ENCODE data around the gene ARL6IP6.

Gene ARL6IP6

DNA sequence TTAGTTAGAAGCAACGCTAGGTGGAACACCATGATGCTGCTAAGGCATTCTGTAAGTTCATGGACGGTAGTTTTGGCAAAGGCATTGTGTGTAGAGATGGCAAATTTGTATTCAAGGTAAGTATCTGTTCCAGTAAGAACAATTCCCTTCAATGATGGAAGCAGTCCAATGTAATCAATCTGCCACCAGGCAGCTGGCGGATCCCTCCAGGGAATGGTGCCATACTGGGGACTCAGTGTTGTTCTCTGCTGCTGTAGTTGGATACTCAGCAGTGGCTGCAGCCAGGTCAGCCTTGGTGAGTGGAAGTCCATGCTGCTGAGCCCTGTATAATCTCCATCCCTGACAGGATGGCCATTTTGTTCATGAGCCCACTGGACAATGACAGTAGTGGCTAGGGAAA, 62.8 kb downstream of the ARL6IP6 start:
- H3K4me1 ChIP-seq (ENCODE audit: insufficient read depth, low read length): no peaks in the 10 kb centered on the region
- H2AFZ ChIP-seq (ENCODE audit: low read depth, low read length): no peak overlapping the region
- H3K4me3 ChIP-seq (ENCODE audit: low read length): no peak overlapping the region
- peaks cover 3% of the 10 kb centered on the region for H3K27me3 ChIP-seq (ENCODE audit: insufficient read depth, low read length)
- H3K36me3 ChIP-seq (ENCODE audit: insufficient read depth, low read length): no peaks in the 10 kb centered on the region
- H3K9me3 ChIP-seq (ENCODE audit: low read length): no peaks in the 10 kb centered on the region

DNA sequence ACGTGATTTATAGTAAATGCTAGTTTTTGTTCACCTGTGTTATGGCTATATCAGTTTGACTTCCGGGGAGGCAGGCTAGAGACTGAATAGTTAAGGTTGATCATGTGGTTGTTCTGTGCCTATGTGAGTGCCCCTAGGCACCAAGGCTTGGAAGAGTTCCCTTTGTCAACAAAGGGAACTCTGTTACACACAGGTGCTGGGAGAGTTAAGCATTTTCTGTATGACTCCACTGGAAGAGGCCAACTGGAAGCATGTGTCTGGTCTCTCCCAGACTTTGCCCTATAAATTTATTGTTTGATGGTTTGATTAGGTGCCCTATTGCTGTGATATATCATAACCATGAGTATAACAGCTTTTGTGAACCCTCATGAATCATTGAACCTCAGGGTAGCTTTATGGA, 63.8 kb downstream of the ARL6IP6 start:
- no peak overlapping the region for H2AFZ ChIP-seq (ENCODE audit: low read depth, low read length)
- no peaks in the 10 kb centered on the region for H3K36me3 ChIP-seq (ENCODE audit: insufficient read depth, low read length)
- H3K4me1 ChIP-seq (ENCODE audit: insufficient read depth, low read length): no peaks in the 10 kb centered on the region
- peaks cover 2% of the 10 kb centered on the region for H3K9me3 ChIP-seq (ENCODE audit: low read length)
- H3K27me3 ChIP-seq (ENCODE audit: insufficient read depth, low read length): peaks cover 3% of the 10 kb centered on the region
- no peak overlapping the region for H3K4me3 ChIP-seq (ENCODE audit: low read length)

DNA sequence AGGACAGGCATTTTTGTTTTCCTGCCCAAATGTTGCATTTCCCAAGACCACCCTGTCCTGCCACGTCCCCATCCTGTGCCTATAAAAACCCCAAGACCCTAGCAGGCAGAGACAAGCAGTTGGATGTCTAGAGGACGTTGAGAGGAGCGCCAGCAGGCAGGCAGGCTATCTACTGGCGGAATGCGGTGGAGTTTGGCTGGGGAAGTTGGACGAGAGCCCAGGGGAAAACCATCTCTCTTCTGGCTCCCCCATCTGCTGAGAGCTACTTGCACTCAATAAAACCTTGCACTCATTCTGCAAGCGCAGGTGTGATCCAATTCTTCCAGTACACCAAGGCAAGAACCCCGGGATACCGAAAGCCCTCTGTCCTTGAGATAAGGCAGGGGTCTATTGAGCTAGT, 72.5 kb downstream of the ARL6IP6 start:
- no peaks in the 10 kb centered on the region for H3K36me3 ChIP-seq (ENCODE audit: insufficient read depth, low read length)
- H2AFZ ChIP-seq (ENCODE audit: low read depth, low read length): no peak overlapping the region
- no peaks in the 10 kb centered on the region for H3K27me3 ChIP-seq (ENCODE audit: insufficient read depth, low read length)
- no peaks in the 10 kb centered on the region for H3K4me1 ChIP-seq (ENCODE audit: insufficient read depth, low read length)
- peaks cover 2% of the 10 kb centered on the region for H3K9me3 ChIP-seq (ENCODE audit: low read length)
- H3K4me3 ChIP-seq (ENCODE audit: low read length): no peak overlapping the region

DNA sequence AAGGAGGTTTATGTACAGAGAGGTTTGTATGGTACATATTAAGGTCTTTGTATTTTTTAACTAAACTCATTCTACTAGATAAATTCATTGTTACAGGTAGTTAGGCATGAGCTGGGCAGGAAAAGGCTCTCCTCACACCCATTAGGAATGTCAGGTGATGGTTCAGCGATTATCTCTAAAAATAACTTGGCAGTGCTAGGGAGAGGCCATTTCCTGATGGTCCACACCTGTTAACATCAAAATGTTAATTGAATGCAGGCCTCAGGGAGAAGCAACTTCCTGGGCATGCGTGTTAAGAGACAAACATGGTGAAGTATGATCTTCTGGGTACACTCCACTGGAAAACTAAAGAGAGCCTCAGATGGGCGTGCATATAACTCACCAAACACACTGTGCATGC, 73.6 kb downstream of the ARL6IP6 start:
- no peaks in the 10 kb centered on the region for H3K4me1 ChIP-seq (ENCODE audit: insufficient read depth, low read length)
- no peaks in the 10 kb centered on the region for H3K36me3 ChIP-seq (ENCODE audit: insufficient read depth, low read length)
- H3K4me3 ChIP-seq (ENCODE audit: low read length): no peak overlapping the region
- no peak overlapping the region for H2AFZ ChIP-seq (ENCODE audit: low read depth, low read length)
- H3K9me3 ChIP-seq (ENCODE audit: low read length): no peaks in the 10 kb centered on the region
- H3K27me3 ChIP-seq (ENCODE audit: insufficient read depth, low read length): no peaks in the 10 kb centered on the region

DNA sequence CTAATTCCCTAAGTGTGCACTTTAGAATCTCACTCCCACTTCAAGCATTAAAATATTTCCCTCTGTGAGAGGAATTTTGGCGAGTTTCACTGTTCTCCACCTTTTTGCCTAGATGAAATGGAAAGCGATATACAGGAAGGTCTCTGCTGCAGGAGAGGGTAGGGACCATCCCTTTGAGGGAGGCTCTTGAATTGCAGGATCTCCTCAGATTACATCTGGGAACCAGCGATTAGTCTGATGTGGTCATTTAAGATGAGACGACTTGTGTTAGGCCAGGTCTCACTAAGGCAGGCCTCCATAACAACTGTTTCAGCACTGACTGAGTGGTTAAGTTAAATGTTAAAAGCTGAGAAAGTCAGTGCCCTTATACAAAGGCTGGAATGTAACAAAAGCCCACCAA, 74.6 kb downstream of the ARL6IP6 start:
- no peaks in the 10 kb centered on the region for H3K9me3 ChIP-seq (ENCODE audit: low read length)
- no peaks in the 10 kb centered on the region for H3K4me1 ChIP-seq (ENCODE audit: insufficient read depth, low read length)
- no peak overlapping the region for H3K4me3 ChIP-seq (ENCODE audit: low read length)
- no peaks in the 10 kb centered on the region for H3K36me3 ChIP-seq (ENCODE audit: insufficient read depth, low read length)
- no peak overlapping the region for H2AFZ ChIP-seq (ENCODE audit: low read depth, low read length)
- H3K27me3 ChIP-seq (ENCODE audit: insufficient read depth, low read length): no peaks in the 10 kb centered on the region

DNA sequence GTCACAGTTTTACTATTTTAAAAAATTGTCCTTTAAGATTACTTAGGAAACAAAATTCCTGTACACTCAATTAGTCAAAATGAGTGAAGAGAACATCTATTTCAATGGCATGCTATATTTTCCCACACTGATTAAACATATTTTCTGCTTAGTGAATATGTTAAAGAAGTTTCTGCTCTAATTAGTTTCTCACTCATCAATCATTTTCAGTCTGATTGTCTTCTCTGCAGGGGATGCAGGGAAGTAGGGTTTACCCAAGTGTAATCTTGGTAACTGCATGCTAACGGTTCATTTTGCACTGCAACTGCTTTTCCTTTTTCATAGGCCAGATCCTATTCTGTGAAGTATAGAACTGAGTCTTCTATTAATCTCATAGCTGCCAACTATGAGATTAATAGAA, 78.5 kb downstream of the ARL6IP6 start:
- Histone ChIP-seq H3K27me3 (ENCODE audit: insufficient read depth, low read length) (no peaks in the 10 kb centered on the region), H3K9me3 (ENCODE audit: low read length) (no peaks in the 10 kb centered on the region), H3K4me3 (ENCODE audit: low read length) (no peak overlapping the region), H3K4me1 (ENCODE audit: insufficient read depth, low read length) (no peaks in the 10 kb centered on the region), H2AFZ (ENCODE audit: low read depth, low read length) (no peak overlapping the region), H3K36me3 (ENCODE audit: insufficient read depth, low read length) (no peaks in the 10 kb centered on the region)

DNA sequence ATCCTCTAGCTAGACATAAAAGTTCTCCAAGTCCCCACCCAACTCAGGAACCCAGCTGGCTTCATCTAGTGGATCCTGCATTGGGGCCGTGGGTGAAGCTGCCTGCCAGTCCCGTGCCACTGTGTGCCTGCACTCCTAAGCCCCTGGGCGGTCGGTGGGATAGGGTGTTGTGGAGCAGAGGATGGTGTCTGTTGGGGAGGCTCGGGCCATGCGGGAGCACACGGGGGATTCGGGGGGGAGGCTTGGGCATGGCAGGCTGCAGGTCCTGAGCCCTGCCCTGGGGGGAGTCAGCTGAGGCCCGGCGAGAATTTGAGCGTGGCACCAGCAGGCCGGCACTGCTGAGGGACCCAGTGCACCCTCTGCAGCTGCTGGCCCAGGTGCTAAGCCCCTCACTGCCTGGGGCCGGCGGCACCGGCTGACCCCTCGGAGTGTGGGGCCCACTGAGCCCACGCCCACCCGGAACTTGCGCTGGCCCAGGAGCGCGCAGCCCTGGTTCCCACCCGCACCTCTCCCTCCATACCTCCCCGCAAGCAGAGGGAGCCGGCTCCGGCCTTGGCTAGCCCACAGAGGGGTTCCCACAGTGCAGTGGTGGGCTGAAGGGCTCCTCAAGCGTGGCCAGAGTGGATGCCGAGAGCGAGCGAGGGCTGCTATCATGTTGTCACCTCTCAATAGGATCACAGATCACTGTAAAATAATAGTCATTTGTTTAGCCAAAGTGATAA, 86.4 kb downstream of the ARL6IP6 start:
- Histone ChIP-seq H3K27me3 (ENCODE audit: insufficient read depth, low read length) (no peaks in the 10 kb centered on the region), H3K4me1 (ENCODE audit: insufficient read depth, low read length) (no peaks in the 10 kb centered on the region), H3K4me3 (ENCODE audit: low read length) (no peak overlapping the region), H3K9me3 (ENCODE audit: low read length) (no peaks in the 10 kb centered on the region), H3K36me3 (ENCODE audit: insufficient read depth, low read length) (no peaks in the 10 kb centered on the region), H2AFZ (ENCODE audit: low read depth, low read length) (no peak overlapping the region)

DNA sequence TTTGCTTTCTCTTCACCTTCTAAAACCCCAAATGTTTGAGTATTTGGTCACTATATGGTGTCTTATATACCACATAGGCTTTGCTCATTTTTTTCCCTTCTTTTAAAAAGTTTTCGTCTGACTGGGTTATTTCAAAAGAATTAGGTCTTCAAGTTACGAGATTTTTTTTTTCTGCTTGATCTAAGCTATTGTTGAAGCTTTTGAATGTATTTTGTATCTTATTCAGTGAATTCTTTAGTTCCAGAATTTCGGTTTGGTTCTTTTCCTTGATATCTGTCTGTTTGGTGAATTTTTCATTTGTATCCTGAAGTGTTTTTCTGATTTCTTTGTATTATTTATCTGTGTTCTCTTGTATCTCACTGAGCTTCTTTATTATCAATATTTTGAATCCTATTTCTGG, 93.5 kb downstream of the ARL6IP6 start:
- H3K4me1 ChIP-seq (ENCODE audit: insufficient read depth, low read length): no peaks in the 10 kb centered on the region
- no peaks in the 10 kb centered on the region for H3K27me3 ChIP-seq (ENCODE audit: insufficient read depth, low read length)
- H3K36me3 ChIP-seq (ENCODE audit: insufficient read depth, low read length): no peaks in the 10 kb centered on the region
- H3K9me3 ChIP-seq (ENCODE audit: low read length): peaks cover 4% of the 10 kb centered on the region
- H2AFZ ChIP-seq (ENCODE audit: low read depth, low read length): no peak overlapping the region
- H3K4me3 ChIP-seq (ENCODE audit: low read length): no peak overlapping the region
